DOHH2 (cell line): ENCODE data around the gene CLDN5.

Source experiments
- H3F3A ChIP-seq: fragments of 200-600 bp; sonication (generic), shearing (Covaris generic); 2 replicates; pipeline ENCODE4 v1.6.0; 2016; ENCODE audit warnings: antibody characterized with exemption, mild to moderate bottlenecking; ENCODE audit not compliant: control insufficient read depth, insufficient read depth
- H3K27ac ChIP-seq: fragments of 200-600 bp; sonication (generic); 2 replicates; pipeline ENCODE4 v1.5.1; 2014; ENCODE audit warnings: low read depth, mild to moderate bottlenecking, low read length, moderate library complexity
- H3K27me3 ChIP-seq: fragments of 200-600 bp; sonication (generic); 2 replicates; pipeline ENCODE4 v1.6.1; 2014; ENCODE audit warnings: mild to moderate bottlenecking, low read length, mixed read lengths; ENCODE audit not compliant: control insufficient read depth
- H3K36me3 ChIP-seq: fragments of 200-600 bp; sonication (generic); 2 replicates; pipeline ENCODE4 v1.6.1; 2014; ENCODE audit warnings: mild to moderate bottlenecking, low read length, moderate library complexity, mixed read lengths; ENCODE audit not compliant: control insufficient read depth
- H3K4me1 ChIP-seq: fragments of 200-600 bp; sonication (generic); 2 replicates; pipeline ENCODE4 v1.6.1; 2014; ENCODE audit warnings: mild to moderate bottlenecking, low read length, mixed read lengths; ENCODE audit not compliant: control insufficient read depth
- H3K4me2 ChIP-seq: fragments of 200-600 bp; sonication (generic); 2 replicates; pipeline ENCODE4 v1.6.0; 2014; ENCODE audit warnings: mild to moderate bottlenecking, low read length, moderate library complexity
- H3K4me3 ChIP-seq: fragments of 200-600 bp; sonication (generic); 2 replicates; pipeline ENCODE4 v1.5.1; 2014; ENCODE audit warnings: mild to moderate bottlenecking, low read length, mixed read lengths
- H3K79me2 ChIP-seq: fragments of 200-600 bp; sonication (generic); 2 replicates; pipeline ENCODE4 v1.6.1; 2014; ENCODE audit warnings: mild to moderate bottlenecking, low read length, mixed read lengths; ENCODE audit not compliant: control insufficient read depth
- H3K9me2 ChIP-seq: fragments of 200-600 bp; sonication (generic); replicated peaks from 2 replicates; pipeline ENCODE4 v1.6.1; 2014; ENCODE audit warnings: mild to moderate bottlenecking, low read length, mixed read lengths; ENCODE audit not compliant: control insufficient read depth
- H3K9me3 ChIP-seq: fragments of 200-600 bp; sonication (generic); 2 replicates; pipeline ENCODE4 v1.6.1; 2014; ENCODE audit warnings: antibody characterized with exemption, low read length, mixed read lengths; ENCODE audit not compliant: control insufficient read depth, insufficient read depth
- H4K20me1 ChIP-seq: fragments of 200-600 bp; sonication (generic); 2 replicates; pipeline ENCODE4 v1.6.0; 2014; ENCODE audit warnings: low read depth, mild to moderate bottlenecking, antibody characterized with exemption, low read length, moderate library complexity; ENCODE audit not compliant: control insufficient read depth, insufficient read depth
- EZH2phosphoT487 ChIP-seq: fragments of 200-600 bp; sonication (generic); IDR thresholded peaks from 2 replicates; pipeline ENCODE4 v1.6.1; 2017; ENCODE audit warnings: borderline replicate concordance, mild to moderate bottlenecking, antibody characterized with exemption, low read length, moderate library complexity, mixed read lengths
- TF ChIP-seq, protein P1 (sequence below): fragments of 200-600 bp; sonication (generic); IDR thresholded peaks from one replicate; pipeline ENCODE4 v1.5.1; 2014; ENCODE audit warnings: antibody characterized with exemption, mild to moderate bottlenecking, low read depth, low read length; ENCODE audit not compliant: poor library complexity, severe bottlenecking

CLDN5 gene

DNA sequence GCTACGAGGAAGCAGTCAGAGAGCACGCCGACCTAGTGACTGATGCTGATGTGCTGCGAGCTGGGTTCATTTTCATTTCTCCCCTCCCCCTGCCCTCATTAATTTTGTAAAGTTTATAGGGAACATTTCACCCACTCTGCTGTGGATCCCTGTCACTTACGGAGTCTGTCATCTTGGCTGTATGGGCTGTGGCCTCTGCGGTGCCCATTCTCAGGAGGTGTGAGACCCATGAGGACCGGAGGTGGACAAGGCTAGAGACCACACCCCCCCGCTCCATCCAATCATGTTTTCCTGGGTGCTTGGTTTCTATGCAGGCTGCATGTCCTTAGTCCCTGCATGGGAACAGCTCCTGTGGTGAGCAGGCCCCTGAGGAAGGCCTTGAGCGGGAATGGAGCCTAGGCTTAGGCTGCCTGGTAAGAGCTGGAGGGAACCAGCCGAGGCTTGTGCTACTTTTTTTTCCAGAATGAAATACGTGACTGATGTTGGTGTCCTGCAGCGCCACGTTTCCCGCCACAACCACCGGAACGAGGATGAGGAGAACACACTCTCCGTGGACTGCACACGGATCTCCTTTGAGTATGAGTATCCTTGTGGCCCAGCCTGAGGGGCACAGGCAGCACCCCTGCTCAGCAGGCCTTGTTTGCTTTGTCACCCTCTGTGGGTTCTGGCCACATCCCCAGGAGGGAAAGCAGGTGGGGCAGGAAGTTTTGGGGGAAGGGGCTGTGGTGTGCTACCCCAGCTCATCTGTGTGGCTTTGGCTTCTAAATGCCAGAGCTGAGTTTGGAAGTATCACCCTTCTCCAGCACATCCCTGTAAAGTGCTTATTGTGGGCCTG, 19.1 kb downstream of the CLDN5 start:
- peaks cover 3% of the 10 kb centered on the region; the same call in 1 of the 2 replicates for H3F3A ChIP-seq
- H3K27ac ChIP-seq, result no peak overlapping the region
- H3K4me2 ChIP-seq, result no peak overlapping the region
- no peak overlapping the region for H3K4me3 ChIP-seq
- no peaks in the 10 kb centered on the region for H3K9me2 ChIP-seq
- no peaks in the 10 kb centered on the region for H3K4me1 ChIP-seq
- no peaks in the 10 kb centered on the region for H3K79me2 ChIP-seq
- no peak for TF ChIP-seq EZH2phosphoT487
- TF ChIP-seq, protein P1, sequence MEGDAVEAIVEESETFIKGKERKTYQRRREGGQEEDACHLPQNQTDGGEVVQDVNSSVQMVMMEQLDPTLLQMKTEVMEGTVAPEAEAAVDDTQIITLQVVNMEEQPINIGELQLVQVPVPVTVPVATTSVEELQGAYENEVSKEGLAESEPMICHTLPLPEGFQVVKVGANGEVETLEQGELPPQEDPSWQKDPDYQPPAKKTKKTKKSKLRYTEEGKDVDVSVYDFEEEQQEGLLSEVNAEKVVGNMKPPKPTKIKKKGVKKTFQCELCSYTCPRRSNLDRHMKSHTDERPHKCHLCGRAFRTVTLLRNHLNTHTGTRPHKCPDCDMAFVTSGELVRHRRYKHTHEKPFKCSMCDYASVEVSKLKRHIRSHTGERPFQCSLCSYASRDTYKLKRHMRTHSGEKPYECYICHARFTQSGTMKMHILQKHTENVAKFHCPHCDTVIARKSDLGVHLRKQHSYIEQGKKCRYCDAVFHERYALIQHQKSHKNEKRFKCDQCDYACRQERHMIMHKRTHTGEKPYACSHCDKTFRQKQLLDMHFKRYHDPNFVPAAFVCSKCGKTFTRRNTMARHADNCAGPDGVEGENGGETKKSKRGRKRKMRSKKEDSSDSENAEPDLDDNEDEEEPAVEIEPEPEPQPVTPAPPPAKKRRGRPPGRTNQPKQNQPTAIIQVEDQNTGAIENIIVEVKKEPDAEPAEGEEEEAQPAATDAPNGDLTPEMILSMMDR, result no peak
- H3K27me3 ChIP-seq, result no peaks in the 10 kb centered on the region
- peaks cover 60% of the 10 kb centered on the region for H3K36me3 ChIP-seq
- H4K20me1 ChIP-seq, result no peaks in the 10 kb centered on the region
- H3K9me3 ChIP-seq, result no peaks in the 10 kb centered on the region

DNA sequence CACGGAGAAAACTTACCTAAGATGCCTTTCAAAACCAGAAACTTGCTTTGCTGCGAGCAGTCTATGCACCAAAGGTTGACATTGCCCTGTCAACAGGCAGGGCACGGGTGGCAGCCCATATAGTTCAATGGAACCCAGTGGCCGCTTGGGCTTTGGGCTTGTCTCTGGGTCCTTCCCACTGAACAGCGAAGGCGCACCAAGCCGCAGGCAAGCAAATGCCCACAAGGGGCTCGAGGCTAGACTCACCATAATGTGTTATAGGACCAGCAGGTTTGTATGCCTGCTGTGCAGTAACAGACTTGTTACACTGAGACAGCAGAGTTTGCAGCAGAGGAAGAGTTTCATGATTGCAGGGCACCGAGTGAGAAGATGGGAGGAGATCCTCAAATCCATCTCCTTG, 20.3 kb downstream of the CLDN5 start:
- H3K36me3 ChIP-seq, result peaks cover 60% of the 10 kb centered on the region
- H3K4me3 ChIP-seq, result no peak overlapping the region
- H4K20me1 ChIP-seq, result no peaks in the 10 kb centered on the region
- H3K27ac ChIP-seq, result no peak overlapping the region
- H3K4me2 ChIP-seq, result no peak overlapping the region
- no peaks in the 10 kb centered on the region for H3K79me2 ChIP-seq
- no peaks in the 10 kb centered on the region for H3K27me3 ChIP-seq
- H3K9me2 ChIP-seq, result no peaks in the 10 kb centered on the region
- H3K9me3 ChIP-seq, result no peaks in the 10 kb centered on the region
- TF ChIP-seq, protein P1, result no peak
- H3K4me1 ChIP-seq, result no peaks in the 10 kb centered on the region
- H3F3A ChIP-seq, result peaks cover 3% of the 10 kb centered on the region; the same call in 1 of the 2 replicates

DNA sequence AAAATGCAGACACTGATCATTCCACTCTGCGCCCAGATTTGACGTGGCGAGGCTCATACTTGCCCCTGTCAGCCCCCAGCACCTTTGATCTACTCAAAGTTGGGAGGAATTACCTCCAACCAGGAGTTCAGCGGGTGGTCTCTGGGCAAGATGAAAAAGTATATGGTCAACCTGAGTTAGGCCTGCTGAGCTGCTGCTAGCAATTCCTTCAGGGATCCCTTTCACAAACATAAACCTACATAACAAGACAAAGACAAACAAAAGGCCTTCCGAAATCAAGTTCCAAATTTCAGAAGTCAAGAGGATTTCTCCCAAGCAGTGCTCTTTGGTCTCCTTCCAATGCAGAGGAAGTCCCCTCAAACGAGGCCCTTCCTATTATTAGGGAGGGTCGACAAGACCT, 20.8 kb downstream of the CLDN5 start:
- Histone ChIP-seq H3K27me3 (no peaks in the 10 kb centered on the region), H3K79me2 (no peaks in the 10 kb centered on the region), H3K27ac (no peak overlapping the region), H3K4me1 (no peaks in the 10 kb centered on the region), H3F3A (peaks cover 3% of the 10 kb centered on the region; the same call in 1 of the 2 replicates), H3K4me2 (no peak overlapping the region), H4K20me1 (no peaks in the 10 kb centered on the region), H3K36me3 (peaks cover 61% of the 10 kb centered on the region), H3K9me2 (no peaks in the 10 kb centered on the region), H3K4me3 (no peak overlapping the region), H3K9me3 (no peaks in the 10 kb centered on the region)
- TF ChIP-seq, protein P1, result no peak
- no peak for TF ChIP-seq EZH2phosphoT487
